Activated B cell treated with CpG ODN at 0.5 μM for 24 hours (primary cell): ENCODE results near the gene RECK. TPM values are rescaled to one million over a fixed set of nuclear protein-coding genes. Genes with fewer than 3 reads are reported as not detected.

ENCODE experiments used
- ATAC-seq: fragments of 200-7000 bp; cut with Tn5 transposase; one replicate; pipeline ENCODE4 v1.10.0; 2021; ENCODE audit warnings: low read depth, mild to moderate bottlenecking, moderate library complexity
- CTCF ChIA-PET: fragments of 350-600 bp; sonication (Branson Sonifier 250); formaldehyde crosslinking; loops from one replicate; lab custom pipeline; 2021; ENCODE audit warnings: antibody characterized with exemption; lab: Charles Lee
- POLR2A ChIA-PET: fragments of 350-600 bp; sonication (Branson Sonifier 250); formaldehyde crosslinking; loops from one replicate; lab custom pipeline; 2021; ENCODE audit warnings: antibody characterized with exemption; lab: Charles Lee
- DNase-seq: peaks from one replicate; pipeline ENCODE4 v3.0.0; 2022
- H3K27ac Mint-ChIP-seq: one replicate; pipeline ENCODE4 v1.8.0; 2020; ENCODE audit warnings: mixed read lengths
- H3K27me3 Mint-ChIP-seq: one replicate; pipeline ENCODE4 v1.8.0; 2021; ENCODE audit warnings: mixed read lengths
- H3K36me3 Mint-ChIP-seq: one replicate; pipeline ENCODE4 v1.8.0; 2021; ENCODE audit warnings: low read depth, mixed read lengths
- H3K4me1 Mint-ChIP-seq: one replicate; pipeline ENCODE4 v1.8.0; 2021; ENCODE audit warnings: mixed read lengths
- H3K4me3 Mint-ChIP-seq: one replicate; pipeline ENCODE4 v1.8.0; 2020; ENCODE audit warnings: mild to moderate bottlenecking, mixed read lengths
- H3K9me3 Mint-ChIP-seq: one replicate; pipeline ENCODE4 v1.8.0; 2020; ENCODE audit warnings: mixed read lengths
- intact Hi-C: fragments of 100-400 bp; cut with micrococcal nuclease; formaldehyde crosslinking; loops from one replicate; pipeline ENCODE4 v1.15.1; 2024
- total RNA-seq: library from RNA; stranded (reverse); gene quantifications from 2 replicates; pipeline ENCODE4 v1.2.3, GENCODE V29; 2022
- TF ChIP-seq, protein P1 (sequence below): fragments of 200-600 bp; IDR thresholded peaks from one replicate; pipeline ENCODE4 v1.8.0; 2022; ENCODE audit warnings: antibody characterized with exemption, mild to moderate bottlenecking

RECK gene
- total RNA-seq, 1 donor from 2014 or later, result 4.2 TPM

DNA sequence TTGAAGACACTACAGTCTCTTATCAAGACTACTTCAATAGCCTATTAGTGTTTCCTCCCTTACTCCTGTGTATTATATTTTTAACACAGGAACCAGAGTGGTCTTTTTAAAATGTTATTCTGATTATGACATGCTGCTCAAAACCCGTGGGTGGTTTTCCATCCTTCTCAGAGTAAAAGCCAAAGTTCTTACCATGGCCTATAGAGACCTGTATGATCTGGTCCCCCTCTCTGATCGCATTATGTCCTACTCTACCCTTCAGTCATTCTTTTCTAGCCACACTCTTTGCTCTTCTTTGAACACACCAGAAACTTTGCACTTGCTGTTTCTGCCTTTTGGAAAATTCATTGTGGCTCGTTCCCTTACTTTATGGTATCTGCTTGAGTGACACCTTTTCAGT lies 13.8 kb downstream of the RECK start:
- Mint-ChIP-seq H3K27ac (no peak overlapping the region), H3K4me1 (no peaks in the 10 kb centered on the region), H3K27me3 (no peaks in the 10 kb centered on the region), H3K9me3 (no peaks in the 10 kb centered on the region), H3K36me3 (peaks cover 2% of the 10 kb centered on the region), H3K4me3 (no peak overlapping the region)
- ATAC-seq (no peak), DNase-seq (no peak)
- TF ChIP-seq, protein P1, sequence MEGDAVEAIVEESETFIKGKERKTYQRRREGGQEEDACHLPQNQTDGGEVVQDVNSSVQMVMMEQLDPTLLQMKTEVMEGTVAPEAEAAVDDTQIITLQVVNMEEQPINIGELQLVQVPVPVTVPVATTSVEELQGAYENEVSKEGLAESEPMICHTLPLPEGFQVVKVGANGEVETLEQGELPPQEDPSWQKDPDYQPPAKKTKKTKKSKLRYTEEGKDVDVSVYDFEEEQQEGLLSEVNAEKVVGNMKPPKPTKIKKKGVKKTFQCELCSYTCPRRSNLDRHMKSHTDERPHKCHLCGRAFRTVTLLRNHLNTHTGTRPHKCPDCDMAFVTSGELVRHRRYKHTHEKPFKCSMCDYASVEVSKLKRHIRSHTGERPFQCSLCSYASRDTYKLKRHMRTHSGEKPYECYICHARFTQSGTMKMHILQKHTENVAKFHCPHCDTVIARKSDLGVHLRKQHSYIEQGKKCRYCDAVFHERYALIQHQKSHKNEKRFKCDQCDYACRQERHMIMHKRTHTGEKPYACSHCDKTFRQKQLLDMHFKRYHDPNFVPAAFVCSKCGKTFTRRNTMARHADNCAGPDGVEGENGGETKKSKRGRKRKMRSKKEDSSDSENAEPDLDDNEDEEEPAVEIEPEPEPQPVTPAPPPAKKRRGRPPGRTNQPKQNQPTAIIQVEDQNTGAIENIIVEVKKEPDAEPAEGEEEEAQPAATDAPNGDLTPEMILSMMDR, result no peak
- intact Hi-C loops, result no loop called here
- CTCF ChIA-PET, result no interaction called here
- POLR2A ChIA-PET, result no interaction called here

DNA sequence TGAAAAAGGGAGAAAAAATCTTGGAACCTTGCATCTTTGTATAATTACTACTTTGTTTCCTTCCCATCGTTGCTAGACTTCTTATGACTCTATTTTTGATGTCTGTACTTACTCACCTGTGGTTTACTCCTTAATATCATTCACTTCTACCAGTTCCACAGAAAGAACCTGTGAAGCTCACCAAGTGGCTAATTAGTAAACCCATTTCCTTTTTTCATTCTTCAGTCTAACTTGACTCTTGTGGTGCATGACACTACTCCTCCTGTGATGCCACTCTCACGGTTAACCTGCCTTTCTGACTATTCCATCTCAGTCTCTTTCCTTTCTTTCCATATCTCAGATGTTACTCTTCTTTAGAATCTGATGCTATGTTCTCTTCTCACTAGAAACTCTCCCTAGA lies 14.6 kb downstream of the RECK start:
- Mint-ChIP-seq H3K4me1 (no peaks in the 10 kb centered on the region), H3K36me3 (peaks cover 2% of the 10 kb centered on the region), H3K4me3 (no peak overlapping the region), H3K27me3 (no peaks in the 10 kb centered on the region), H3K9me3 (no peaks in the 10 kb centered on the region), H3K27ac (no peak overlapping the region)
- ATAC-seq (no peak), DNase-seq (no peak)
- CTCF ChIA-PET, result no interaction called here
- TF ChIP-seq, protein P1, result no peak
- POLR2A ChIA-PET, result interaction anchor here (0.8 kb wide), 1 partner anchor 13 kb away, joined by 3 read pairs; no protein-coding TSS in a partner anchor
- intact Hi-C loops, result no loop called here

DNA sequence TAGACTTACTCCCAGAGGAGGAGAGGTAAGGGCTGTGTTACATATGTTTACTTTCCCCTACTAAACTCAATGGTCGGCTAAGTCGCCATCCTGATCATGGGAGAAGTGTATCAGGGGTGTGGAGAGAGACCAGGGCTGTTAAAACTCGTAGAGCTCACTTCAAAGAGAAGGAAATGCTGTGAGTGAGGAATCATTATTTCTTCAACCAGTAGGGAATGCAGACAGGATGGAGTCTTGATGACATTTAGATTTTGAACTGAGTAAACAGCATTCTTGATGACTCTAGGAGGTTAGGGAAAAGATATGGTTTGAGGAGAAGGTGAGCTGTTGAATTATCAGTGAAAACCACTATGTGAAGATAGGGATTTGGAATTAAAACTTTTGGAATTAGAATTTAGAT lies 17.3 kb downstream of the RECK start:
- ChIA-PET POLR2A (interaction anchor here (0.7 kb wide), 1 partner anchor 17 kb away, joined by 3 read pairs; no protein-coding TSS in a partner anchor), CTCF (no interaction called here)
- Mint-ChIP-seq H3K4me3 (no peak overlapping the region), H3K36me3 (peaks cover 2% of the 10 kb centered on the region), H3K9me3 (no peaks in the 10 kb centered on the region), H3K4me1 (no peaks in the 10 kb centered on the region), H3K27ac (no peak overlapping the region), H3K27me3 (no peaks in the 10 kb centered on the region)
- DNase-seq (no peak), ATAC-seq (no peak)
- intact Hi-C loops, result no loop called here
- TF ChIP-seq, protein P1, result no peak

DNA sequence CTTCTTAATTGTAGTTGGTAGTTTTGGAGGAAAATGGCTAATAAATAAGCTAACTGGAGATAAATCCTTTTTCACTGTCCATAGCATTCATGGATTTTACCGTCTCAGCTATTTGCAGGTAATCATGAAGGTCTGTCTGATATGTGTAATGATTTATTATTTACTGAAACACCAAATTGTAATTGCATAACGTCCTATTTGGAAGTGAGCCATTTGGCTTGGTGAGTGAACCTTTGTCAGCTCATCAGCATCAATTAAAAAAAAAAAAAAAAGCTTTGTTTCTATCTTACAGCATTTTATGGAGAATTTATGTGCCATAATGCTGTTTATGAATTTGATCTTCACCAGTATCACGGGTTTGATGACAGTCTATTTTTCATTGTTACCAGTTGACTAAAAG lies 20.2 kb downstream of the RECK start:
- H3K27me3 Mint-ChIP-seq, result no peaks in the 10 kb centered on the region
- no peak overlapping the region for H3K27ac Mint-ChIP-seq
- H3K36me3 Mint-ChIP-seq, result peaks cover 14% of the 10 kb centered on the region
- ATAC-seq (no peak), DNase-seq (no peak)
- POLR2A ChIA-PET, result no interaction called here
- intact Hi-C loops, result no loop called here
- no peaks in the 10 kb centered on the region for H3K4me1 Mint-ChIP-seq
- H3K9me3 Mint-ChIP-seq, result no peaks in the 10 kb centered on the region
- no peak overlapping the region for H3K4me3 Mint-ChIP-seq
- CTCF ChIA-PET, result no interaction called here
- TF ChIP-seq, protein P1, result no peak

DNA sequence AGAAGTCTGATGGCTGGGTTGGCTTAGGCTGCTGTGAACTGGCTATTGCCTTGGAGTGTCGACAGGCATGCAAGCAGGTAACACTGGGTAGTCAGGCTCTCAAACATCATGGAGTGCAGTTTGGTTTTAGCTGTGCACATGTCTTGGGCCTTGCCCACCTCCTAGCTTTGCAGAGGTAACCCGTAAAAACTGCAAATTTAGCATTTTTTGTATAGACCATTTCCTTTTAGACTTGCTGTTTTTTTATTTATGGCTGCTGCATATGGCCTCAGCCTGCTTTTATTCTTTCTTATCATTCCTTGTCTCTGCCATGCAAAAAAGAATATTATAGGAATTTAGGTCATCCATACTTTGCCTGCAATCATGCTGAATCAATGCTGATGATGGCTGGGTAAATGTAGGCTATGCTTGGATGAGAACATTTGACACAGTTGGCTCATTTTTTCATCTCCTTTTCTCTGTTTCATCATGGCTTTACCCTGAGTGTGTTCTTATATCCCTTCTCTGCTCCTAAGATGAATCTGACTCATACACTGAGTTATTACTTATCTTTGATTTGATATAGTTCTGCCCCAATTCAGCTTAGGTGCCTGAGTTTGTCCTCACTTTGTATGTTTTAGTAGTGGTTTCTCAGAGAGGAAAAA lies 27.2 kb downstream of the RECK start:
- Mint-ChIP-seq H3K27me3 (no peaks in the 10 kb centered on the region), H3K4me1 (no peaks in the 10 kb centered on the region), H3K36me3 (peaks cover 34% of the 10 kb centered on the region), H3K27ac (no peak overlapping the region), H3K9me3 (no peaks in the 10 kb centered on the region), H3K4me3 (no peak overlapping the region)
- ChIA-PET POLR2A (no interaction called here), CTCF (no interaction called here)
- DNase-seq (no peak), ATAC-seq (no peak)
- intact Hi-C loops, result no loop called here
- TF ChIP-seq, protein P1, result no peak
